A673 (cell line): ENCODE measurements around the gene CKS2. TPM values are rescaled to one million over a fixed set of nuclear protein-coding genes. Genes with fewer than 3 reads are reported as not detected.

Experiments
- BruUV-seq: library from RNA; stranded (reverse); fragments of 400-500 nt; replicated peaks from 2 replicates; lab custom pipeline; 2021; lab: Mats Ljungman, UMichigan
- CTCF ChIA-PET: fragments of 300-600 bp; sonication (Branson Sonifier 250); formaldehyde crosslinking; loops from one replicate; lab custom pipeline; 2022; ENCODE audit warnings: antibody characterized with exemption; lab: Charles Lee
- POLR2A ChIA-PET: fragments of 300-600 bp; sonication (Branson Sonifier 250); formaldehyde crosslinking; loops from one replicate; lab custom pipeline; 2022; ENCODE audit warnings: antibody characterized with exemption; ENCODE audit not compliant: low non-redundant PET; lab: Charles Lee
- DNase-seq: peaks from one replicate; pipeline ENCODE4 v3.0.0-alpha.2; 2015; ENCODE audit warnings: low spot score
- H3K27ac ChIP-seq: fragments of 200-600 bp; sonication (generic); 2 replicates; pipeline ENCODE4 v1.5.1; 2016; ENCODE audit warnings: mixed run types, low read depth, mild to moderate bottlenecking, mixed read lengths, antibody characterized with exemption, low read length; ENCODE audit not compliant: poor library complexity, severe bottlenecking
- H3K27me3 ChIP-seq: fragments of 200-600 bp; sonication (generic); replicated peaks from 2 replicates; pipeline ENCODE4 v1.6.1; 2017; ENCODE audit warnings: mixed run types, low read depth, mild to moderate bottlenecking, mixed read lengths, antibody characterized with exemption, low read length; ENCODE audit not compliant: insufficient read depth, poor library complexity
- H3K36me3 ChIP-seq: fragments of 200-600 bp; sonication (generic); 2 replicates; pipeline ENCODE4 v1.6.1; 2016; ENCODE audit warnings: mixed run types, mild to moderate bottlenecking, mixed read lengths, antibody characterized with exemption, low read length; ENCODE audit not compliant: insufficient read depth, poor library complexity, severe bottlenecking
- H3K4me1 ChIP-seq: fragments of 200-600 bp; sonication (generic); 2 replicates; pipeline ENCODE4 v1.6.1; 2017; ENCODE audit warnings: mixed run types, mild to moderate bottlenecking, mixed read lengths, antibody characterized with exemption, low read length; ENCODE audit not compliant: insufficient read depth, poor library complexity, severe bottlenecking
- H3K4me3 ChIP-seq: fragments of 200-600 bp; sonication (generic); 2 replicates; pipeline ENCODE4 v1.5.1; 2016; ENCODE audit warnings: low read depth, mixed run types, mild to moderate bottlenecking, mixed read lengths, low read length; ENCODE audit not compliant: poor library complexity, severe bottlenecking
- H3K9me3 ChIP-seq: fragments of 200-600 bp; sonication (generic); 2 replicates; pipeline ENCODE4 v1.6.1; 2016; ENCODE audit warnings: mixed run types, low read depth, mild to moderate bottlenecking, mixed read lengths, antibody characterized with exemption, low read length; ENCODE audit not compliant: poor library complexity, severe bottlenecking
- EZH2 ChIP-seq: fragments of 200-600 bp; sonication (generic); IDR thresholded peaks from 2 replicates; pipeline ENCODE4 v1.6.1; 2017; ENCODE audit warnings: borderline replicate concordance, low read depth, mild to moderate bottlenecking, mixed read lengths, antibody characterized with exemption, low read length; ENCODE audit not compliant: poor library complexity, severe bottlenecking
- intact Hi-C: fragments of 100-400 bp; cut with micrococcal nuclease; formaldehyde crosslinking; loops from one replicate; pipeline ENCODE4 v1.10.0; 2022; ENCODE audit not compliant: unreplicated experiment
- total RNA-seq: library from RNA; stranded (reverse); gene quantifications from 2 replicates; pipeline ENCODE4 v1.2.3, GENCODE V29; 2021
- TF ChIP-seq, protein P1 (sequence below): fragments of 300-800, 200-600 bp; sonication (generic); conservative IDR thresholded peaks from 2 replicates; pipeline ENCODE4 v1.5.1; 2017; ENCODE audit warnings: low read depth, mild to moderate bottlenecking, antibody characterized with exemption, low read length, moderate library complexity, mixed read lengths

Gene CKS2
- total RNA-seq, 1 experiment from 2014 or later: 344 TPM

DNA sequence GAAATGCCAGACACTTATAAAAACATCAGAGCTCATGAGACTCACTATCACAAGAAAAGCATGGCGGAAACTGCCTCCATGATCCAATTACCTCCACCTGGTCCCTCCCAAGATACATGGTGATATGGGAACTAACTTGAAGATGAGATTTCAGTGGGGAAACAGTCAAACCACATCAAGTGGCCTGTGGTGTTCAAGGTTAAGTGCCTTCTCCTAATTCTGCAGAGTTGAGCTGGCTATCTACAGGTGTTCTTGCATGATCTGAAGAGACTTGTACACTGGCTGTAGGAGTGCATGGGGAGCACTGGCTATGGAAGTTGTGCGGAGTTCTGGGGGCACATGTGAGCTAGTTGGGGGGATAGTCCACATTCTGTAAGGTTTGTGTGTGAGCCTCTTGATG is 34.0 kb upstream of the CKS2 start:
- Histone ChIP-seq H3K9me3 (peaks cover 31% of the 10 kb centered on the region), H3K27me3 (no peaks in the 10 kb centered on the region), H3K27ac (no peak overlapping the region), H3K36me3 (no peaks in the 10 kb centered on the region), H3K4me3 (no peak overlapping the region), H3K4me1 (no peaks in the 10 kb centered on the region)
- DNase-seq: no peak
- ChIA-PET CTCF (no interaction called here), POLR2A (no interaction called here)
- TF ChIP-seq EZH2: no peak
- TF ChIP-seq, protein P1, sequence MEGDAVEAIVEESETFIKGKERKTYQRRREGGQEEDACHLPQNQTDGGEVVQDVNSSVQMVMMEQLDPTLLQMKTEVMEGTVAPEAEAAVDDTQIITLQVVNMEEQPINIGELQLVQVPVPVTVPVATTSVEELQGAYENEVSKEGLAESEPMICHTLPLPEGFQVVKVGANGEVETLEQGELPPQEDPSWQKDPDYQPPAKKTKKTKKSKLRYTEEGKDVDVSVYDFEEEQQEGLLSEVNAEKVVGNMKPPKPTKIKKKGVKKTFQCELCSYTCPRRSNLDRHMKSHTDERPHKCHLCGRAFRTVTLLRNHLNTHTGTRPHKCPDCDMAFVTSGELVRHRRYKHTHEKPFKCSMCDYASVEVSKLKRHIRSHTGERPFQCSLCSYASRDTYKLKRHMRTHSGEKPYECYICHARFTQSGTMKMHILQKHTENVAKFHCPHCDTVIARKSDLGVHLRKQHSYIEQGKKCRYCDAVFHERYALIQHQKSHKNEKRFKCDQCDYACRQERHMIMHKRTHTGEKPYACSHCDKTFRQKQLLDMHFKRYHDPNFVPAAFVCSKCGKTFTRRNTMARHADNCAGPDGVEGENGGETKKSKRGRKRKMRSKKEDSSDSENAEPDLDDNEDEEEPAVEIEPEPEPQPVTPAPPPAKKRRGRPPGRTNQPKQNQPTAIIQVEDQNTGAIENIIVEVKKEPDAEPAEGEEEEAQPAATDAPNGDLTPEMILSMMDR: no peak
- intact Hi-C loops: loop anchor here (5.0 kb wide), 1 partner anchor 270 kb away; no protein-coding TSS in a partner anchor
- BruUV-seq: no TSS peak

GRCh38 chr9:89277454-89277853 is 33.5 kb upstream of the CKS2 start:
- no peaks in the 10 kb centered on the region for H3K36me3 ChIP-seq
- DNase-seq: no peak
- H3K27me3 ChIP-seq: no peaks in the 10 kb centered on the region
- H3K27ac ChIP-seq: no peak overlapping the region
- intact Hi-C loops: loop anchor here (5.0 kb wide), 1 partner anchor 270 kb away; no protein-coding TSS in a partner anchor
- no peak for TF ChIP-seq EZH2
- TF ChIP-seq, protein P1: no peak
- no TSS peak for BruUV-seq
- no peaks in the 10 kb centered on the region for H3K4me1 ChIP-seq
- ChIA-PET POLR2A (no interaction called here), CTCF (no interaction called here)
- peaks cover 26% of the 10 kb centered on the region for H3K9me3 ChIP-seq
- no peak overlapping the region for H3K4me3 ChIP-seq

GRCh38 chr9:89278551-89278950 is 32.4 kb upstream of the CKS2 start:
- no peak overlapping the region for H3K27ac ChIP-seq
- ChIA-PET CTCF (interaction anchor here (0.5 to 1.0 kb wide), 6 partner anchors 23 to 1602 kb away, joined by 3 to 5 read pairs (median 3); no protein-coding TSS in a partner anchor), POLR2A (no interaction called here)
- BruUV-seq: no TSS peak
- no peaks in the 10 kb centered on the region for H3K27me3 ChIP-seq
- intact Hi-C loops: loop anchor here (2.0 to 5.0 kb wide), 2 partner anchors 98 to 271 kb away; no protein-coding TSS in a partner anchor
- no peak for DNase-seq
- H3K4me3 ChIP-seq: no peak overlapping the region
- no peaks in the 10 kb centered on the region for H3K36me3 ChIP-seq
- no peaks in the 10 kb centered on the region for H3K4me1 ChIP-seq
- peaks cover 16% of the 10 kb centered on the region for H3K9me3 ChIP-seq
- TF ChIP-seq, protein P1: no peak
- TF ChIP-seq EZH2: no peak
